Peyer's patch (tissue), 4 donors: ENCODE results near the gene PTPRC.

Experiments
- CTCF ChIP-seq, 6 experiments: fragments of 450-650 bp in 4 of 6; fragments of 200-600 bp in 2 of 6; sonication (generic) in 1 of 6; IDR thresholded peaks; one replicate each; pipeline ENCODE4 v1.5.1; 2017 to 2019; ENCODE audit warnings: antibody characterized with exemption in 6 of 6, mild to moderate bottlenecking in 3 of 6, moderate library complexity in 1 of 6
- POLR2A ChIP-seq, 2 donors: fragments of 450-650 bp; IDR thresholded peaks; one replicate each; pipeline ENCODE4 v1.5.1; 2017; ENCODE audit warnings: antibody characterized with exemption in 2 of 2, mild to moderate bottlenecking in 2 of 2, moderate library complexity in 2 of 2

DNA sequence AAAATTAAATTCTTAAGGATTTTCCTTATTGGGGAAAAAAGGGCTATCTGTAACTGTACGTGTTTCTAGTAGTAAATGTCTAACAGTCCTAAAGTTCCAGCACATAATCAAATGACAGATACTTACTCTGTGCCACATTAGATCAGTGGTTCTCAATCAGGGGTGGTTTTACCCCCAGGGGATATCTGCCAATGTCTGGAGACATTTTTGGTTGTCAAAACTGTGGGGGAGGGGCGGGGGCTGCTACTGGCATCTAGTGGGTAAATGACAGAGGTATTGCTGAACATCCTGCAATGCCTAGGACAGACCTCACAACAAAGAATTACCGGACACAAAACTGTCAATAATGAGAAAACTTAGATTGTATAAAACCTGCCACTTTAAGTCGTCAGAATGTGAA lies 33.4 kb upstream of the PTPRC start:
- TF ChIP-seq CTCF (IDR thresholded peaks at IDR 0.05) (no peak), POLR2A (IDR thresholded peaks at IDR 0.05) (no peak)
